ENCODE results near the gene RHD.
"Not testable (repeated sequence)": the region's sequence is repeated elsewhere in the genome, so short reads cannot be mapped to it uniquely, and the experiment has no call there.

RHD gene

GRCh38 chr1:25320314-25320938 is 48.1 kb downstream of the RHD start:
- peak overlapping the region in 1 of 2 donors; percentile 51 for H3K27ac ChIP-seq
- H3K4me3 ChIP-seq; DNase-seq (ENCODE audit: low spot score): not testable (repeated sequence)

- H3K27ac ChIP-seq; H3K4me3 ChIP-seq; DNase-seq (ENCODE audit: low spot score): not testable (repeated sequence)
These were observed 49.8 kb downstream of the RHD start for GRCh38 chr1:25322127-25322526.

- not testable (repeated sequence) for H3K4me3 ChIP-seq; H3K27ac ChIP-seq; DNase-seq (ENCODE audit: low spot score)
These were observed 52.1 kb downstream of the RHD start for GRCh38 chr1:25324407-25324806.

GRCh38 chr1:25327864-25328790 is 55.8 kb downstream of the RHD start:
- DNase-seq (ENCODE audit: low spot score); H3K4me3 ChIP-seq; H3K27ac ChIP-seq: not testable (repeated sequence)

GRCh38 chr1:25328791-25329185 is 56.5 kb downstream of the RHD start:
- not testable (repeated sequence) for DNase-seq (ENCODE audit: low spot score); H3K4me3 ChIP-seq; H3K27ac ChIP-seq

- H3K4me3 ChIP-seq; H3K27ac ChIP-seq; DNase-seq (ENCODE audit: low spot score): not testable (repeated sequence)
These were observed 57.0 kb downstream of the RHD start for GRCh38 chr1:25329336-25329735.

- not testable (repeated sequence) for DNase-seq (ENCODE audit: low spot score); H3K4me3 ChIP-seq
- peak overlapping the region in 1 of 2 donors; percentile 11 for H3K27ac ChIP-seq
These were observed 57.6 kb downstream of the RHD start for GRCh38 chr1:25329950-25330349.

- not testable (repeated sequence) for DNase-seq (ENCODE audit: low spot score)
- Histone ChIP-seq H3K27ac (peak overlapping the region in 1 of 2 donors; percentile 41), H3K4me3 (peak overlapping the region; percentile 81)
These were observed 64.6 kb downstream of the RHD start for GRCh38 chr1:25336922-25337354.

GRCh38 chr1:25337483-25338187 is 65.3 kb downstream of the RHD start:
- not testable (repeated sequence) for DNase-seq (ENCODE audit: low spot score)
- Histone ChIP-seq H3K27ac (peak overlapping the region; percentile 90 to 94), H3K4me3 (peak overlapping the region; percentile 94)

GRCh38 chr1:25338188-25338981 is 66.1 kb downstream of the RHD start, which contains the start of gene TMEM50A:
TSS of gene TMEM50A (plus strand) at chr1:25338334. CDS start at chr1:25340487, 2,153 bp downstream.
- Histone ChIP-seq H3K27ac (peak within 1 kb of the TSS; percentile 90 to 94), H3K4me3 (peak within 1 kb of the TSS; percentile 94)
- peak; percentile 94 for DNase-seq (ENCODE audit: low spot score)
- no peak for TF ChIP-seq CTCF (IDR thresholded peaks at IDR 0.05)

GRCh38 chr1:25338986-25339385 is 66.7 kb downstream of the RHD start:
- Histone ChIP-seq H3K4me3 (peak overlapping the region; percentile 94), H3K27ac (peak overlapping the region; percentile 90 to 94)
- no peak for TF ChIP-seq CTCF (IDR thresholded peaks at IDR 0.05)
- no peak for DNase-seq (ENCODE audit: low spot score)
